Panc1 (cell line): ENCODE results near the gene SPOCK1. TPM values are rescaled to one million over a fixed set of nuclear protein-coding genes. Genes with fewer than 3 reads are reported as not detected.

Source experiments
- ATAC-seq: fragments of 200-7000 bp; cut with Tn5 transposase; 2 replicates; pipeline ENCODE4 v1.9.1; 2020; ENCODE audit warnings: mild to moderate bottlenecking, moderate library complexity
- BruUV-seq: library from RNA; stranded (reverse); fragments of 400-500 nt; replicated peaks from 2 replicates; lab custom pipeline; 2021; lab: Mats Ljungman, UMichigan
- CTCF ChIA-PET: fragments of 300-600 bp; sonication (Branson Sonifier 250); formaldehyde crosslinking; loops from one replicate; lab custom pipeline; 2022; ENCODE audit warnings: antibody characterized with exemption; lab: Charles Lee
- POLR2A ChIA-PET: fragments of 300-600 bp; sonication (Branson Sonifier 250); formaldehyde crosslinking; loops from one replicate; lab custom pipeline; 2022; ENCODE audit warnings: antibody characterized with exemption; lab: Charles Lee
- DNase-seq: peaks from one replicate; pipeline ENCODE4 v3.0.0-alpha.2; 2010; ENCODE audit warnings: low read depth, low spot score
- H3K27ac ChIP-seq: 2 replicates; pipeline ENCODE4 v1.5.1; 2011; ENCODE audit warnings: mild to moderate bottlenecking, low read length, inconsistent platforms
- H3K27me3 ChIP-seq: fragments of 200-500 bp; sonication (Bioruptor generic); 2 replicates; pipeline ENCODE4 v1.6.0; 2014; ENCODE audit warnings: low read length, inconsistent platforms; ENCODE audit not compliant: control insufficient read depth, insufficient read depth
- H3K36me3 ChIP-seq: fragments of 200-500 bp; sonication (Bioruptor generic); 2 replicates; pipeline ENCODE4 v1.5.1; 2014; ENCODE audit warnings: inconsistent platforms, mild to moderate bottlenecking, low read length, moderate library complexity; ENCODE audit not compliant: control insufficient read depth, insufficient read depth
- H3K4me1 ChIP-seq: 2 replicates; pipeline ENCODE4 v1.5.1; 2011; ENCODE audit warnings: inconsistent platforms, mild to moderate bottlenecking, low read length, moderate library complexity; ENCODE audit not compliant: control insufficient read depth, insufficient read depth
- H3K4me3 ChIP-seq, 2 experiments: 2 replicates each; pipeline ENCODE4 v1.5.1; 2011 to 2012; ENCODE audit warnings: low read depth in 2 of 2, low read length in 2 of 2, mild to moderate bottlenecking in 2 of 2, inconsistent platforms in 1 of 2, moderate library complexity in 1 of 2
- H3K9me3 ChIP-seq: fragments of 200-500 bp; sonication (Bioruptor generic); 2 replicates; pipeline ENCODE4 v1.5.1; 2014; ENCODE audit warnings: low read depth, mild to moderate bottlenecking, inconsistent platforms, low read length, moderate library complexity; ENCODE audit not compliant: control insufficient read depth, insufficient read depth
- POLR2AphosphoS5 ChIP-seq: IDR thresholded peaks from 2 replicates; pipeline ENCODE4 v1.6.1; 2012; ENCODE audit warnings: mild to moderate bottlenecking, low read depth, low read length, moderate library complexity
- SIN3A ChIP-seq: IDR thresholded peaks from 2 replicates; pipeline ENCODE4 v1.6.1; 2012; ENCODE audit warnings: low read depth, mild to moderate bottlenecking, low read length, moderate library complexity, borderline replicate concordance; ENCODE audit not compliant: insufficient read depth
- TCF7L2 ChIP-seq: IDR thresholded peaks from 2 replicates; pipeline ENCODE4 v1.6.1; 2011; ENCODE audit warnings: mild to moderate bottlenecking, low read depth, low read length, inconsistent platforms
- in situ Hi-C: cut with HindIII; loops from 2 replicates; pipeline ENCODE4 v1.10.0; 2016; ENCODE audit warnings: low sequenced_read_pairs, low pct_unique_long_range_greater_than_20kb
- intact Hi-C: fragments of 100-400 bp; cut with micrococcal nuclease; formaldehyde crosslinking; loops from one replicate; pipeline ENCODE4 v1.10.0; 2022; ENCODE audit not compliant: unreplicated experiment
- total RNA-seq: library from RNA; stranded (reverse); gene quantifications from one replicate; pipeline ENCODE4 v1.2.1, GENCODE V29; 2021; ENCODE audit not compliant: unreplicated experiment
- TF ChIP-seq, protein P1 (sequence below), 2 experiments: IDR thresholded peaks; 2 replicates each; pipeline ENCODE4 v1.6.1; 2011 to 2012; ENCODE audit warnings: low read depth in 2 of 2, control low read depth in 1 of 2, low read length in 1 of 2, mild to moderate bottlenecking in 1 of 2, moderate library complexity in 1 of 2; ENCODE audit not compliant: insufficient read depth in 1 of 2
- TF ChIP-seq, protein P2 (sequence below): fragments of 450-650 bp; IDR thresholded peaks from 2 replicates; pipeline ENCODE4 v1.5.1; 2017; ENCODE audit warnings: mild to moderate bottlenecking

Gene SPOCK1
- total RNA-seq, 1 experiment from 2014 or later, result 15.6 TPM

DNA sequence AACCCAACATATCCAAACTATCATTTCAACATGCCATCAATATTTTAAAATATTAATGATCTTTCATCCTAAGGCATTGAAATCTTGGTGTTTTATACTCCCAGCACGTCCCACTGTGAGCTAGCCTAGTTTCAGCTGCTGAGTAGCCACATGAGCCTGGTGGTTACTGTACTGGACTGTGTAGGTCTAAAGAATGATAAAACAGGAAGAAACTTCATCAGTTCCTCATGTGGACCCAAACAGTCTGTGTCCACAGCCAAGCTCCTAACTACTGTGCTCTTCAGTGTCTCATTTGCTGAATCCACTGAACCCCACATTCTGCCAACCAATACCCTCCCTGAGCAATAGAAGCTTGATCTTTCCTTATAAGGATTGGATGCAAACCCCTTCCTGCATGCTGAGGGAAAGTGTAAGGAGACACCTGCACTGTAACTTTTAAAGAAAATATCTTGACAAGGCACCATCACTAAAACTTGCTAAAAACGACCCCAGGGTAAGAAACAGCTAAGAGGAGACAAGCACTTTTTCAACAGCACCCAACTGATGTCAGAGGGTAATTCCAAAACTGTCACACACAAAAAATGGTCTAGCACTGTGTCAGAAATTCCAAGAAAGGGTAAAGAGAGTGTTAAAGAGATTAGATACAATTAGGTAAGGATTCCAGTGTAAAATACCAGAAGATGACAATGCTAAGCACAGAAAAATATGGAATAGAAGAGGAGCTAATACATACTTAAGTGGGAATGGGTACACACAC lies 126.9 kb downstream of the SPOCK1 start:
- intact Hi-C loops, result no loop called here
- ChIA-PET POLR2A (no interaction called here), CTCF (no interaction called here)
- Histone ChIP-seq H3K36me3 (no peaks in the 10 kb centered on the region), H3K27me3 (no peaks in the 10 kb centered on the region), H3K4me1 (no peaks in the 10 kb centered on the region), H3K9me3 (no peaks in the 10 kb centered on the region), H3K4me3 (no peak overlapping the region), H3K27ac (no peak overlapping the region)
- in situ Hi-C loops, result no loop called here
- TF ChIP-seq TCF7L2 (no peak), POLR2AphosphoS5 (no peak), SIN3A (no peak)
- TF ChIP-seq, protein P1, sequence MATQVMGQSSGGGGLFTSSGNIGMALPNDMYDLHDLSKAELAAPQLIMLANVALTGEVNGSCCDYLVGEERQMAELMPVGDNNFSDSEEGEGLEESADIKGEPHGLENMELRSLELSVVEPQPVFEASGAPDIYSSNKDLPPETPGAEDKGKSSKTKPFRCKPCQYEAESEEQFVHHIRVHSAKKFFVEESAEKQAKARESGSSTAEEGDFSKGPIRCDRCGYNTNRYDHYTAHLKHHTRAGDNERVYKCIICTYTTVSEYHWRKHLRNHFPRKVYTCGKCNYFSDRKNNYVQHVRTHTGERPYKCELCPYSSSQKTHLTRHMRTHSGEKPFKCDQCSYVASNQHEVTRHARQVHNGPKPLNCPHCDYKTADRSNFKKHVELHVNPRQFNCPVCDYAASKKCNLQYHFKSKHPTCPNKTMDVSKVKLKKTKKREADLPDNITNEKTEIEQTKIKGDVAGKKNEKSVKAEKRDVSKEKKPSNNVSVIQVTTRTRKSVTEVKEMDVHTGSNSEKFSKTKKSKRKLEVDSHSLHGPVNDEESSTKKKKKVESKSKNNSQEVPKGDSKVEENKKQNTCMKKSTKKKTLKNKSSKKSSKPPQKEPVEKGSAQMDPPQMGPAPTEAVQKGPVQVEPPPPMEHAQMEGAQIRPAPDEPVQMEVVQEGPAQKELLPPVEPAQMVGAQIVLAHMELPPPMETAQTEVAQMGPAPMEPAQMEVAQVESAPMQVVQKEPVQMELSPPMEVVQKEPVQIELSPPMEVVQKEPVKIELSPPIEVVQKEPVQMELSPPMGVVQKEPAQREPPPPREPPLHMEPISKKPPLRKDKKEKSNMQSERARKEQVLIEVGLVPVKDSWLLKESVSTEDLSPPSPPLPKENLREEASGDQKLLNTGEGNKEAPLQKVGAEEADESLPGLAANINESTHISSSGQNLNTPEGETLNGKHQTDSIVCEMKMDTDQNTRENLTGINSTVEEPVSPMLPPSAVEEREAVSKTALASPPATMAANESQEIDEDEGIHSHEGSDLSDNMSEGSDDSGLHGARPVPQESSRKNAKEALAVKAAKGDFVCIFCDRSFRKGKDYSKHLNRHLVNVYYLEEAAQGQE (IDR thresholded peaks at IDR 0.05; ENCODE audit: insufficient read depth in 1 of 2, low read depth in 2 of 2, low read length in 1 of 2), result no peak
- TF ChIP-seq, protein P2, sequence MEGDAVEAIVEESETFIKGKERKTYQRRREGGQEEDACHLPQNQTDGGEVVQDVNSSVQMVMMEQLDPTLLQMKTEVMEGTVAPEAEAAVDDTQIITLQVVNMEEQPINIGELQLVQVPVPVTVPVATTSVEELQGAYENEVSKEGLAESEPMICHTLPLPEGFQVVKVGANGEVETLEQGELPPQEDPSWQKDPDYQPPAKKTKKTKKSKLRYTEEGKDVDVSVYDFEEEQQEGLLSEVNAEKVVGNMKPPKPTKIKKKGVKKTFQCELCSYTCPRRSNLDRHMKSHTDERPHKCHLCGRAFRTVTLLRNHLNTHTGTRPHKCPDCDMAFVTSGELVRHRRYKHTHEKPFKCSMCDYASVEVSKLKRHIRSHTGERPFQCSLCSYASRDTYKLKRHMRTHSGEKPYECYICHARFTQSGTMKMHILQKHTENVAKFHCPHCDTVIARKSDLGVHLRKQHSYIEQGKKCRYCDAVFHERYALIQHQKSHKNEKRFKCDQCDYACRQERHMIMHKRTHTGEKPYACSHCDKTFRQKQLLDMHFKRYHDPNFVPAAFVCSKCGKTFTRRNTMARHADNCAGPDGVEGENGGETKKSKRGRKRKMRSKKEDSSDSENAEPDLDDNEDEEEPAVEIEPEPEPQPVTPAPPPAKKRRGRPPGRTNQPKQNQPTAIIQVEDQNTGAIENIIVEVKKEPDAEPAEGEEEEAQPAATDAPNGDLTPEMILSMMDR, result no peak
- BruUV-seq, result no TSS peak
- DNase-seq (no peak), ATAC-seq (no peak)

DNA sequence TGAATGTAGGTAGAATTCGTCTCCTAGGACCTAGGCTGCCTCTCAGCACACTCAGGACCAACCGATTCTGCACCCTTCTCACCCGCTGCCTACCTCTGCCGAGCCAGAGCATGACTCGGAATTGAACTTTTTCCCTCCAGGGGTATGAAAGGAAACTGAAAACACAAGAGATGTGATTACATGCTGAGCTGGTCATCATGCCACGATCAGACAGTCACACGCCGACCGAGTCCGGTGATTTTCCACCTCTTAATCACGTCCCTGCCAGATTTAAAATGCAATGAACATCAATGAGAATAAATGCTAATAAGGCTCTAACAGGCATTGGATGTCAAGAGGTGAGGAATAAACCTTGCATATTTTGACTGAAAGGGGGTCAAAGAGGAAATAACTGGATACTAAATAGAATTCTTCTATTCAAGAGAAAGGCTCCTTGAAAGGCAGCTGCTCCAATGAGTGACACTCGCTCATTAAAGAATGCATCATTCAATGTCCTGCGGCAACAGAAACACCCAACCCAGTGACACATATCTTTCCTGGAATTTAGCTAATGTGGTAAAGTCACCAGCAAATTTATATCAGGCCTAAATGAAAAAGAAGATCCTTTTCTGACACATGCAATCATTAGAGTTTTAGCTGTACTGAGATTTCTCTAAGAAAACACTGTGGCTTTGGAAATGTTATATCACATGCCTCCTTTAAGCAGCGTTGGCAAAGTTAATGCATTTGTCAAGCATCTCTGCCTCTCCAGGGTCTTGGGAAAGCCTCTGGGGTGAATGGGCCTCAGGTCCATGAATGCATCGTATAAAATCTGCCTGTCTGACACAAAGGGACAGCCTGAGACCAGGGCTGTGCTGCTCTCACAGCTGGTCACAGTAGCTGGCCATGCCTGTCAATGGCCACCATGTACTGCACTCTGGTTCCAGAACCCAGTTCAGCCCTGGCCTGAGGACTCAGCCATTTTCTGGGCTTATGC lies 128.7 kb downstream of the SPOCK1 start:
- H3K4me1 ChIP-seq, result no peaks in the 10 kb centered on the region
- no peak overlapping the region for H3K4me3 ChIP-seq
- DNase-seq (no peak), ATAC-seq (no peak)
- H3K9me3 ChIP-seq, result no peaks in the 10 kb centered on the region
- no peak overlapping the region for H3K27ac ChIP-seq
- no peaks in the 10 kb centered on the region for H3K27me3 ChIP-seq
- no peaks in the 10 kb centered on the region for H3K36me3 ChIP-seq
- in situ Hi-C loops (no loop called here), intact Hi-C loops (no loop called here)
- CTCF ChIA-PET, result no interaction called here
- POLR2A ChIA-PET, result no interaction called here
- BruUV-seq, result no TSS peak
- TF ChIP-seq SIN3A (no peak), TCF7L2 (no peak), POLR2AphosphoS5 (no peak)
- TF ChIP-seq, protein P1 (IDR thresholded peaks at IDR 0.05; ENCODE audit: insufficient read depth in 1 of 2, low read depth in 2 of 2, low read length in 1 of 2), result no peak
- TF ChIP-seq, protein P2, result no peak
